ENCODE measurements around the gene DTX1.

Gene DTX1

DNA sequence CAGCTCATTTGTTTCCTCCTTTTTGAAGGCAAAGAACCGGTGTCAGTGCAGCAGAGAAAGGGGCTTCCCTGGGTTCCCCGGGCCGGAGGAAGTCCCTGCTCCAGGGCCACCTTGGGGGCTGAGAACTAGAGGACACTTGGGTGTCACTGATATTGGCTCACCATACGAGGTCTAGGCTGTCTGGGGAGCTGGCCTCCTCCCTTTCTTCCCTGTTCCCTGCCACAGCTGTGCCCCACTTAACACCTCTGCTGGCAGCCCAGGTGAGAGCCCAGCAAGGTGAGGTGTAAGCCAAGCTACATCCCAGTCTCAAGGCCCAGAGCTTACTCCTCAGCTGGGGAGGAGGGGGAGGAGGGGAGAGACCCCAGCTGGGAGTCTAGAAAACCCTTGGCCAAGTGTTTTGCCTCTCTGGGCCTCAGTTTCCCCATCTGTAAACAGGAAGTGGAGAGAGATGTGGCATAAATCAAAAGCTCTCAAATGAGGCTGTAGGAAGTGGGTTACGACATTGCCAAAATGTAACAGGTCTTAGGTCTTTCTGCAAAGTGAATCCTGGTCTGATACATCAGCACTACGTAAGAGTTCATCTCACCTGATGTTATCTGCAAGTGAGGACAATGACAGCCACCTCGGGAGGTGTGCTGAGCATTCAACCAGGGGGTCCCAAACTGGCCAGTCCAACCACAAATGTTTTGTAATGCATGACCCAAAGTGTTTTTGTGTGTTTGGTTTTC lies 53.5 kb downstream of the DTX1 start:
- H3K4me3 ChIP-seq (ENCODE audit: low read depth, low read length) = no peak overlapping the region
- TF ChIP-seq, protein P1, sequence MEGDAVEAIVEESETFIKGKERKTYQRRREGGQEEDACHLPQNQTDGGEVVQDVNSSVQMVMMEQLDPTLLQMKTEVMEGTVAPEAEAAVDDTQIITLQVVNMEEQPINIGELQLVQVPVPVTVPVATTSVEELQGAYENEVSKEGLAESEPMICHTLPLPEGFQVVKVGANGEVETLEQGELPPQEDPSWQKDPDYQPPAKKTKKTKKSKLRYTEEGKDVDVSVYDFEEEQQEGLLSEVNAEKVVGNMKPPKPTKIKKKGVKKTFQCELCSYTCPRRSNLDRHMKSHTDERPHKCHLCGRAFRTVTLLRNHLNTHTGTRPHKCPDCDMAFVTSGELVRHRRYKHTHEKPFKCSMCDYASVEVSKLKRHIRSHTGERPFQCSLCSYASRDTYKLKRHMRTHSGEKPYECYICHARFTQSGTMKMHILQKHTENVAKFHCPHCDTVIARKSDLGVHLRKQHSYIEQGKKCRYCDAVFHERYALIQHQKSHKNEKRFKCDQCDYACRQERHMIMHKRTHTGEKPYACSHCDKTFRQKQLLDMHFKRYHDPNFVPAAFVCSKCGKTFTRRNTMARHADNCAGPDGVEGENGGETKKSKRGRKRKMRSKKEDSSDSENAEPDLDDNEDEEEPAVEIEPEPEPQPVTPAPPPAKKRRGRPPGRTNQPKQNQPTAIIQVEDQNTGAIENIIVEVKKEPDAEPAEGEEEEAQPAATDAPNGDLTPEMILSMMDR (IDR thresholded peaks at IDR 0.05; ENCODE audit: low read depth, low read length) = no peak

DNA sequence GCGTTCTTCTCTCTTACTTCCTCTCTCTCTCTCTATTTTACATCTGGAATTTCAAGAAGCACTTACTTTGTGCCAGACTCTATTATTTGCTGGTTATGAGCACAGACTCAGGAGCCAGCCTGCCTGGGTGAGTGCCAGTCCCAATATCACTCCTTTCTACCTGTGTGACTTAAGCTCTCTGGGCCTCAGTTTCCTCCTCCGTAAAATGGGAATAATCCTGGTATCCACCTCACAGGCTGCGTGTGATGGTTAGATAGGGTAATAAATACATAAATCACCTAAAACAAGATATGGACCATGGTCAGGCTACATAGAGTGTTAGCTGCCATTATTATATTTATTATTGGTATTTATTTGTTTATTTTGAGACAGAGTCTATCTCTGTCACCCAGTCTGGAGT lies 54.7 kb downstream of the DTX1 start:
- H3K4me3 ChIP-seq (ENCODE audit: low read depth, low read length) = no peak overlapping the region
- TF ChIP-seq, protein P1 (IDR thresholded peaks at IDR 0.05; ENCODE audit: low read depth, low read length) = no peak

DNA sequence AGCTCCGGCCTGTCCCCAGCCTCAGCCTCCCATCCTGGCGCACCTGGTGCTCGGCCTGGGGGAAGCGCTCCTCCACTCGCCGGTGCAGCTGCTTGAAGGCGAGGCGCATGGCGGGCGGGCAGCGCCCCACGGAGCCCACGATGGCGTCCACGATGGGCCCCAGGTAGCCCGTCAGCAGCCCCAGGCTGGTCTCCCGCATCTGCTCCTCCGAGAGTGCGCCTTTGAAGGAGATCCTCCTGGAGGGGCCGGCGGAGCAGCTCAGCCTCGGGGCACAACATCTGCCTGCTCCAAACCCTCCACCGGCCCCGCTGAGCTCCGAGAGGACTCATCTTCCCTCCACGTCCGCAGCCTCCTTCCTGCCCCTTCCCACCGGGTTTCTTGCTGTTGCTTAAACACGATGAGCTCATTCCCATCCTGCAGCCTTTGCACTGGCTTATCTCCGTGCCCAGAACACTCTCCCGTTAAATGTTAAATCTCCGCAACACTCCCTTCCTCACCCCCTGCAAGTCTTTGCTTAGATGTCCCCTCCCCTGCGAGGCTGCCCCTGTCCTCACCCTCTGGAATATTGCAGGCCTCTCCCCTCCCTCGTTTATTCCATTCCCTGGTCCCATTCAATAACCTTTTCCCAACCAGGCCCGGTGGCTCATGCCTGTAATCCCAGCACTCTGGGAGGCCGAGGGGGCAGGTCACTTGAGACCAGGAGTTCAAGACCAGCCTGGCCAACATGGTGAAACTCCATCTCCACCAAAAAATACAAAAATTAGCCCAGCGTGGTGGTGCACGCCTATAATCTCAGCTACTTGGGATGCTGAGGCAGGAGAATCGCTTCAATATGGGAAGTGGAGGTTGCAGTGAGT lies 55.7 kb downstream of the DTX1 start:
- TF ChIP-seq, protein P1 (IDR thresholded peaks at IDR 0.05; ENCODE audit: low read depth, low read length) = no peak
- no peak overlapping the region for H3K4me3 ChIP-seq (ENCODE audit: low read depth, low read length)

DNA sequence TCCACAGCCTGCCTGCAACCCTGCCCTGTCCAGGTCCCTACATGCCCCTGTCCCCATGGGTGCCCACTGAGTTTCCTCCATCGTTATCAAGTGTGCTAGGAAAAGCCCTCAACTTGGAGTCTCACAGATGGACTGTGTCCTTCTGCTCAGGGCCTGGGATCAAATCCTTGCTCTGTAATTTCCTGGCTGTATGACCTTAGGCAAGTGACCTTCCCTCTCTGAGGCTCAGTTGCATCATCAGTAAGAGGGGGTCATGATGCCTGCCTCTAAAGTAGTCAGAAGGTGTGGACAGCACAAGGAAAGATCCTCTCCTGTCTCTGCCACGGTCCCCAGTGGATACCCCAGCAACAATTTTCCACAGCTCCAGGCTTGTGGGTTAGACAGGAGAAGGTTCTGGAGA lies 56.9 kb downstream of the DTX1 start:
- H3K4me3 ChIP-seq (ENCODE audit: low read depth, low read length) = no peak overlapping the region
- TF ChIP-seq, protein P1 (IDR thresholded peaks at IDR 0.05; ENCODE audit: low read depth, low read length) = no peak

DNA sequence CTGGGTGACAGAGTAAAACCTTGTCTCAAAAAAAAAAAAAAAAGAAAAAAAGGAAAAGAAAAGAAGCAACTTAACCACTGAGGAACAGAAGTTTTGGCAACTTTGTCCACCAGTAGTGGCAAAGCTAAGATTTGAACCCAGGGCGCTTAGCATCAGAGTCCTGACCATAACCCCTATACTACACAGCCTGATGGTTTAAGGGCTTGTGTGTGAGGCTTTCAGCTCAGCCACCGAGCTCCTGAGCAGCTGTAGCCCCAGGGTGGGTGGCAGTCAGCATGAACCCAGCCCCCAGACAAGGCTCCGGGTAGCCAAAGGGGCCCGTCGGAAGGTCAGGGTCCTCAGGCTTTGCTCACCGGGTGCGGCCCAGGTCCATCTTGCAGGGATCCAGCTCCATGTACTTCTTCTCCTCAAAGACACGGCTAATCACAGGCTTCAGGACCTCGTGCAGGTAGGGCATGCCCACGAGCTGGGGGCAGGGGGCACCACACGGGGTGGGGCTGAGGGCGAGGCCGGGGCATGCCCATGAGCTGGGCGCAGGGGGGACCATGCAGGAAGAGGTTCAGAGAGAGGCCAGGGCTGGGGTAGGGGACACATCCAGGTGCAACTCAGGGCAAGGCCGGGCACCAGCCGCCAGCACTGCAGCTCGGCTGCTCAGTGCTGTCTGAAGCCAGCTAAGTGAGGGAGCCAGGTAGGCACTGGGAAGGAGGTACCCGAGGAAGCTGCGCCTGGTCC lies 58.1 kb downstream of the DTX1 start:
- H3K4me3 ChIP-seq (ENCODE audit: low read depth, low read length) = no peak overlapping the region
- TF ChIP-seq, protein P1 (IDR thresholded peaks at IDR 0.05; ENCODE audit: low read depth, low read length) = no peak

DNA sequence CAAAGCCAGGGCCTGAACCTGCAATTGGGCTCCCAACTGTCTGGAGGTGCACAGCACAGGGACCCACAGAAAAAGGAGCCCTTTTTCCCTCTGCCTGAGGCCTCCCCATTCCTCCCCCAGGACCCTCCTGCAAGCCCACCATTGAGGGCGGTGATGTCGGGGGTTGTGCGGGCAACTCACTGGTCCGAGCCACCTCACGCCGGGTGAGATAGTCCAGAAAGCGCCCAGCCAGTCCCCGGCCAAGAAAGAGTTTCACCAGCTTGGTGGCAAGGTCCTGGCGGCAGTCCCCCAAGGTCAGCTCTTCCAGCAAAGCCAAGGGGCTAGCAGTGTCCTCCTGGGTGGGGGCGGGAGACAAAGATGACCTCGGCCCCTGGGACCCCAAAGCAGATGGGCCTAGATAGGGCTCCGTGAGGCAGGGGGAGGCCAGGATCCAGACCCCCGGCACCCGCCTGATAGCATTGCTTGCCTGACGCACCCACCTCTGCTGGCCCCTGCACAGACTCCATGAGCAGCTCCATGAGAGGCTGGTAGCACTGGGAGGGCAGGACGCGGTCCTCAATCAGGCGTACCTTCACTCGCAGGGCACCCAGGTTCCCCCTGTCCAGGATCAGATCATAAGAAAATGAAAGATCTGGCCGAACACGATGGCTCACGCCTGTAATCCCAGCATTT lies 59.1 kb downstream of the DTX1 start:
- H3K4me3 ChIP-seq (ENCODE audit: low read depth, low read length) = no peak overlapping the region
- TF ChIP-seq, protein P1 (IDR thresholded peaks at IDR 0.05; ENCODE audit: low read depth, low read length) = no peak

Data from WI38 (cell line).